Lower leg skin (tissue), 3 donors: ENCODE data around the gene XKR7.

Experiments used
- CTCF ChIP-seq, 3 donors: fragments of 450-650 bp; IDR thresholded peaks; one replicate each; pipeline ENCODE4 v1.5.1; 2016; ENCODE audit warnings: antibody characterized with exemption in 3 of 3, mild to moderate bottlenecking in 3 of 3, moderate library complexity in 2 of 3
- POLR2A ChIP-seq, 2 donors: fragments of 450-650 bp; IDR thresholded peaks; one replicate each; pipeline ENCODE4 v1.6.1; 2016 to 2017; ENCODE audit warnings: antibody characterized with exemption in 2 of 2, mild to moderate bottlenecking in 1 of 2, moderate library complexity in 1 of 2

GRCh38 chr20:32019156-32019510 is 51.2 kb downstream of the XKR7 start:
- TF ChIP-seq CTCF (IDR thresholded peaks at IDR 0.05) (no peak), POLR2A (IDR thresholded peaks at IDR 0.05) (no peak)
